HAP-1 (cell line): Measurements from ENCODE around the gene FHOD3.
"Not testable (repeated sequence)": the region's sequence is repeated elsewhere in the genome, so short reads cannot be mapped to it uniquely, and the experiment has no call there.

Experiments used
- DNase-seq, 2 experiments: peaks; one replicate each; pipeline ENCODE4 v3.0.0-alpha.2; 2016 to 2020; ENCODE audit warnings: low spot score in 2 of 2
- H3K27me3 ChIP-seq: fragments of 250-450 bp; sonication (Bioruptor Pico); 2 replicates; pipeline ENCODE4 v1.5.1; 2020; ENCODE audit warnings: low read depth, mild to moderate bottlenecking, moderate library complexity
- H3K36me3 ChIP-seq: fragments of 250-450 bp; sonication (Bioruptor Pico); replicated peaks from 2 replicates; pipeline ENCODE4 v1.5.1; 2020; ENCODE audit warnings: mild to moderate bottlenecking
- H3K4me1 ChIP-seq: fragments of 250-450 bp; sonication (Bioruptor Pico); 2 replicates; pipeline ENCODE4 v1.5.1; 2020; ENCODE audit warnings: mild to moderate bottlenecking
- H3K4me3 ChIP-seq: fragments of 250-450 bp; sonication (Bioruptor Pico); 2 replicates; pipeline ENCODE4 v1.5.1; 2020; ENCODE audit warnings: mild to moderate bottlenecking, moderate library complexity
- H3K9me3 ChIP-seq: fragments of 250-450 bp; sonication (Bioruptor Pico); 2 replicates; pipeline ENCODE4 v1.5.1; 2020; ENCODE audit warnings: mild to moderate bottlenecking, moderate library complexity
- in situ Hi-C: fragments of 300-500 bp; cut with MboI; formaldehyde crosslinking; loops from 3 replicates; pipeline ENCODE4 v1.14.3; 2020; ENCODE audit warnings: low sequenced_read_pairs, inconsistent platforms, mixed read lengths

Gene FHOD3

GRCh38 chr18:36809590-36810381 is 512.3 kb downstream of the FHOD3 start:
- no peaks in the 10 kb centered on the region for H3K27me3 ChIP-seq
- in situ Hi-C loops, result no loop called here
- DNase-seq, result peak; percentile 49 to 83
- no peaks in the 10 kb centered on the region for H3K4me1 ChIP-seq
- H3K4me3 ChIP-seq, result no peak overlapping the region
- H3K9me3 ChIP-seq, result no peaks in the 10 kb centered on the region
- peaks cover 47% of the 10 kb centered on the region for H3K36me3 ChIP-seq

DNA sequence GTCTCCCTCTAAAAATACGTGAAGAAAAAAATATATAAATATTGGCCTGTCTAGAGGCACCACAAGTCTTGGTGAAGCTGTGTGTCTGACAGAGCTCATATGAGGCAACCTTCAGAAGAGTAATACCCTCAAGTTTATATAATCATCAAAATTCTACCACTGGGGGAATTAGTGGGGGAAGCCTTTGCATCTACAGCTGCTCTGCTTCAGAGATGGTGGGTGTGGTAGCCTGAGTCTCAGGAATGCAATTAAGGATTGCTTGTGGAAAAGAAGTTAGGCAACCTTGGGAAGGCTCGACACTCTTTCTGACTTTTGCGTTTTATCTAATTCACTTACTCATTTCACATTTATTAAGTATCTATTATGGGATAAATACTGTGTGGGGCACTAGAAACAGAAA is 513.9 kb downstream of the FHOD3 start:
- Histone ChIP-seq H3K4me1 (no peaks in the 10 kb centered on the region), H3K9me3 (no peaks in the 10 kb centered on the region), H3K36me3 (peaks cover 49% of the 10 kb centered on the region), H3K27me3 (no peaks in the 10 kb centered on the region), H3K4me3 (no peak overlapping the region)
- no peak for DNase-seq
- in situ Hi-C loops, result no loop called here

DNA sequence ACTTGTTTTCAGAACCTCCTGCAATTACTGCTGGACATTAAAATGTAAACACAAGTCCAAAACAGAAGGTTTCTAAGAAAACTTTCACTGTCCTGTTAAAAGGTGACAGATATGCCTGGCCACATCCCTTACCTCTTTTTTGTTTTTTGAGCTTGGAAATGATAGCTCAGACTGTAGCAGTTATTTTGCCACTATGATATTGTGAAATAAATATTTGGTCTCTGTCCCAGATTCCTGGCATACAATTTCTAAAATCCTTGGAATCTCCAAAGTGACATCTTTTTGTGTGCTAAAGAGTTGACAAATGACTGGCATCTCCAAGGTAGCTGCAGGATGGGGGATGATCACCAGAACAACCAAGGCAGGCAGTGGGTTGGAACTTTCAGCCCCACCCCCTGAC is 514.4 kb downstream of the FHOD3 start:
- no peaks in the 10 kb centered on the region for H3K27me3 ChIP-seq
- H3K36me3 ChIP-seq, result peaks cover 50% of the 10 kb centered on the region
- DNase-seq, result no peak
- H3K4me1 ChIP-seq, result no peaks in the 10 kb centered on the region
- no peaks in the 10 kb centered on the region for H3K9me3 ChIP-seq
- no peak overlapping the region for H3K4me3 ChIP-seq
- in situ Hi-C loops, result no loop called here

- Histone ChIP-seq H3K27me3 (no peaks in the 10 kb centered on the region), H3K4me3 (no peak overlapping the region), H3K9me3 (no peaks in the 10 kb centered on the region), H3K36me3 (peaks cover 43% of the 10 kb centered on the region), H3K4me1 (no peaks in the 10 kb centered on the region)
- in situ Hi-C loops, result no loop called here
- no peak for DNase-seq
Observed at GRCh38 chr18:36812678-36813077, 515.2 kb downstream of the FHOD3 start.

DNA sequence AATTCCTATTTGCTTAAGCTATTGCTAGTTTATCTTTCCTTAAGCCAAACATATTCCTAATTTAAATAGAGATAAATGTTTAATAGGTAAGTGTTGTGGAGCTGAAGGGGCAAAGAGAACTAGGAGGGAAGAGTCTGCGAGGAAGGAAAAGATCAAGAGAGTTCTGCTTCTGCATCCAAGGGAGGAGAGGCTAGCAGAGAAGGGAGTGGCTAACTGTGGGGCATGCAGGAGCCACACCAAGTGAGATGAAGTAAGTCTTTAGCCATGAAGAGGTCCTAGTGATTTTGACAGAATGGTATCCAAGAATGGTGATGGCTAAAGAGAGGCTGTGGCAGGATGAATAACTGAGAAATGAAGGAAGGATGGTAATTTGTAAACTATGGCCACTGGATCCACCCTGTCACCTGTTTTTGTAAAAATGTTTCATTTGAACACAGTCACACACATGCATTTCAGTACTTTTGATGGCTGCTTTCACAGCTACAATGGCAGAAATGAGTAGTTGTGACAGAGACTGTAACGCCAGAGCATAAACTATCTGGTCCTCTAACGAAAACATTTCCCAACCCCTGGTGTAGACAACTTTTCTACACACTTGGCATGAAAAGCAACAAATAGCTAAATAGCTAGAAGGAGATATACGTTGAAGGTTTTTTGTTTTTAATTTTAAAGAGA is 515.7 kb downstream of the FHOD3 start:
- Histone ChIP-seq H3K4me3 (no peak overlapping the region), H3K4me1 (no peaks in the 10 kb centered on the region), H3K9me3 (no peaks in the 10 kb centered on the region), H3K27me3 (no peaks in the 10 kb centered on the region), H3K36me3 (peaks cover 44% of the 10 kb centered on the region)
- no peak for DNase-seq
- in situ Hi-C loops, result no loop called here

DNA sequence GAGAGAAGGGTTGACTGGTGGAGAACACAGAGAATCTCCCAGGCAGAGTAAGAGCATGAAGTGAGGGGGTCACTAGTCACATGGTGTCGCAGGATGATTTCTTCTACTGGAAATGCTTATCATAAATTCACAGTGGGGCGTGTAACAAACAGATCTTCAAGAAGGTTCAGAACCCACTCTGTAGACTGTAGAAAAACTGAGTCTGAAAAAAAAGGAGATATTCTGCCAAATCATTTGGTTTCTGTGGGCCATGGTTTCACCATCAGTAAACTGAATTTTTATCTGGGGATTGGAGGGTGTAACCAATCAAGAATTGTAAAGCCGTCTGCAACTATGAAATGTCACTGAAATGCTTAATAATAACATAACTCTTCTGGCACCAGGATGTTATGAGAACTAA is 516.3 kb downstream of the FHOD3 start:
- in situ Hi-C loops, result no loop called here
- no peak overlapping the region for H3K4me3 ChIP-seq
- H3K27me3 ChIP-seq, result no peaks in the 10 kb centered on the region
- no peak for DNase-seq
- peaks cover 46% of the 10 kb centered on the region for H3K36me3 ChIP-seq
- no peaks in the 10 kb centered on the region for H3K4me1 ChIP-seq
- H3K9me3 ChIP-seq, result no peaks in the 10 kb centered on the region

DNA sequence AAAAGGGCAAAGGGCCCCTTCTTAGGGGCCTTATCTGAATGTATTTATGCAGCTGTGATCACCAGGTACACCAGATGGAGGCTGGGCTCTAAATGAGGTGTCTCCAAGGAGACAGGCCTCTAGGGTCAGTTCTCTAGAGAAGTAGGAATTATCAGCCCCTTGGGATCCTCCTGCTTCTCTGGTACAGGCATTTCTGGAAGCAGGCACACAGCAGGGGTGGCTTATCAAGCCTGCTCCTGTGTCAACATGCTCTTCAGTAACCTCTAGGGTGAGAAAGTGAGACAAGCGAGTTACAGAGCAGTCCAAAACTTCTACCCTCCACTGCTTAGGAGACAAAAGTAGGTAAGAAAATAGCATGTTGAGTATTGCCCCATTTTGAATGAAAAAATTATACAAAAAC is 517.5 kb downstream of the FHOD3 start:
- H3K4me1 ChIP-seq, result no peaks in the 10 kb centered on the region
- no peak overlapping the region for H3K4me3 ChIP-seq
- H3K36me3 ChIP-seq, result peaks cover 40% of the 10 kb centered on the region
- H3K9me3 ChIP-seq, result no peaks in the 10 kb centered on the region
- no peak for DNase-seq
- in situ Hi-C loops, result no loop called here
- no peaks in the 10 kb centered on the region for H3K27me3 ChIP-seq

DNA sequence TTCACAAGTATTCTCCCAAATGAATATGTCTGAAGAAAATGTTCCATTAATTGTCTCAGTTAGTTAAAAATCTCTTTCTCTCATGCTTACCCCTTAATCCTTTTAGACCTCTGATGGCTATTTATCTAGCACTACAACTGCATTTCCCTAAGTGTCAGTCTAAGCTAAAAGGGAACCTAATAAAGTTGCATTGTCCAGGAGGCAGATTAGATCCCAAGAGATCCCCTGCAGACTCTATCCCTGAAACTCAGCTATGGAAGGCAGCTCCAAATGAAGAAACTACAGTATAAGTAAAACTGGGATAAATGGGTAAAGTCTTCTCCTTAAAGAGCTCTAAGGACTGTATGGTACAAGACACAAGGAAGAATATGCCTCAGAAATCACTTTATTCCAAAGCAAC is 518.6 kb downstream of the FHOD3 start:
- DNase-seq, H3K9me3 ChIP-seq, in situ Hi-C loops, H3K4me1 ChIP-seq, H3K4me3 ChIP-seq, H3K27me3 ChIP-seq: not testable (repeated sequence)
- H3K36me3 ChIP-seq, result peaks cover 40% of the 10 kb centered on the region

- peaks cover 37% of the 10 kb centered on the region for H3K36me3 ChIP-seq
- DNase-seq, result no peak
- in situ Hi-C loops, result no loop called here
Observed at GRCh38 chr18:36817039-36817438, 519.5 kb downstream of the FHOD3 start.

DNA sequence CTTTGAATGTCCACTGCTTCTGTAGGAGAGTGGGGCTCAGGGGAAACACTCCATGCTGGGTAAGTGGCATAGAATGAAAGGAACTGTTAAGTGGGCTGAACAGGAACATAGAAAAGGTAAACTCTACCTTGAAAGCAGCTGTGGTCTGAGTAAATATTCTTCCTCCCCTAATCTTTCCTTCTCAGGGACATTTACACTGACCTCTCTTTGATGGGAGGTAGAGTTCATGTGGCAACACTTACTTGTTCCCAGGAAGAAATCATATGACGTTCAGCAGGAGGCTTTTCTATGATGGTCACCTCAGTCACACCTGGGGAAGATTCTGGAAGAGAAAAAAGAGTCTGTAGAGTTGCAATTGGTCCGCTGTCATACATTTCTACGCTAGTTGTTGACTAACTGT is 521.1 kb downstream of the FHOD3 start:
- Histone ChIP-seq H3K4me1 (no peaks in the 10 kb centered on the region), H3K36me3 (peaks cover 36% of the 10 kb centered on the region), H3K9me3 (no peaks in the 10 kb centered on the region), H3K4me3 (no peak overlapping the region), H3K27me3 (no peaks in the 10 kb centered on the region)
- DNase-seq, result no peak
- in situ Hi-C loops, result no loop called here

More at GRCh38 chr18:36817039-36817438, 519.5 kb downstream of the FHOD3 start:
- Histone ChIP-seq H3K27me3 (no peaks in the 10 kb centered on the region), H3K4me3 (no peak overlapping the region), H3K4me1 (no peaks in the 10 kb centered on the region), H3K9me3 (no peaks in the 10 kb centered on the region)

GRCh38 chr18:36819621-36820020 is 522.1 kb downstream of the FHOD3 start:
- peaks cover 31% of the 10 kb centered on the region for H3K36me3 ChIP-seq
- in situ Hi-C loops, result no loop called here
- H3K4me1 ChIP-seq, result no peaks in the 10 kb centered on the region
- H3K9me3 ChIP-seq, result no peaks in the 10 kb centered on the region
- DNase-seq, result no peak
- no peaks in the 10 kb centered on the region for H3K27me3 ChIP-seq
- H3K4me3 ChIP-seq, result no peak overlapping the region

GRCh38 chr18:36821681-36822080 is 524.2 kb downstream of the FHOD3 start:
- H3K27me3 ChIP-seq, result no peaks in the 10 kb centered on the region
- H3K4me1 ChIP-seq, result no peaks in the 10 kb centered on the region
- DNase-seq, result no peak
- no peak overlapping the region for H3K4me3 ChIP-seq
- peaks cover 11% of the 10 kb centered on the region for H3K36me3 ChIP-seq
- in situ Hi-C loops, result no loop called here
- no peaks in the 10 kb centered on the region for H3K9me3 ChIP-seq

DNA sequence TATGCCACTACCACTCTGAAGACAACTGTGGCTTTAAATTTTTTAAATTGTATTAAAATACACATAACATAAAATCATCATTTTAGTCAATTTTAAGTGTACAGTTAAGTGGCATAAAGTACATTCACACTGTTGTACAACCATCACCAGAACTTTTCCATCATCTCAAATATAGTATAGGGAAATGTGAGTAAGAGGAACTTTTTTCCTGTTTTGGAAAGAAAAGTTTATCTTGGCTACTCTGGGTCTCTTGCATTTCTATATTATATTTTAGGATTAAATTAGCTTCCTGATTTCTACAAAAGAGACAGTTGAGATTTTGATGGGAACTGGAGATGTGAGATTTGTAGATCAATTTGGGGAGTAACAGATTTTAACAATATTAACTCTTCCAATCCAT is 528.0 kb downstream of the FHOD3 start:
- Histone ChIP-seq H3K4me1 (peaks cover 16% of the 10 kb centered on the region), H3K36me3 (peaks cover 5% of the 10 kb centered on the region; the same call in 1 of the 2 replicates), H3K9me3 (no peaks in the 10 kb centered on the region), H3K4me3 (no peak overlapping the region), H3K27me3 (no peaks in the 10 kb centered on the region)
- DNase-seq, result no peak
- in situ Hi-C loops, result no loop called here

- no peak for DNase-seq
- no peaks in the 10 kb centered on the region for H3K27me3 ChIP-seq
- in situ Hi-C loops, result no loop called here
- H3K4me1 ChIP-seq, result peaks cover 16% of the 10 kb centered on the region
- no peaks in the 10 kb centered on the region for H3K9me3 ChIP-seq
- H3K36me3 ChIP-seq, result peaks cover 5% of the 10 kb centered on the region; the same call in 1 of the 2 replicates
- no peak overlapping the region for H3K4me3 ChIP-seq
Observed at GRCh38 chr18:36826556-36826955, 529.0 kb downstream of the FHOD3 start.
